ENCODE data around the gene SALL3. TPM values are rescaled to one million over a fixed set of nuclear protein-coding genes. Genes with fewer than 3 reads are reported as not detected.

SALL3 gene
- total RNA-seq, 1 experiment from 2014 or later, result not detected

DNA sequence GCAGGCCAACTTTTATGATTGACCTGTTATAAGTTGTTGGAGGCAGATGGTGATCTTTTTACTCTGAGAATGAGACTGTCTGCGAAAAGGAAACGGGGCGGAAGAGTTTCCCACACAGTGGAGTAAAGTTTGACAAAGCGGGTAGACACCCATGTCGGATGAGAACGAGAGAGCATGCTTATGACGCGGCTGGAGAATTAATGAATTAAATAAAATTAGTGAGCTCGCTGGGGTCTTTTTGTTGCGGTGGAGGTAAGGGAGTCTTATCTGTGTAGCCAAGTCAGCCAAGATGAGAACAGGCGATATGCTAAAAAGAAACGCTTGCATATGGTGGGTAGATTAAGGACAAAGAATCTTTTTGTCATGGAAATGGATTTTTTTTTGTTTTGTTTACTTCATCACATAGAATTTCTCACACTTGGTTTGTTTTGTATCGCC lies 1.8 kb downstream of the SALL3 start:
- no peaks in the 10 kb centered on the region for H3K9me3 ChIP-seq (replicated peaks)
- H3K4me1 ChIP-seq, result no peaks in the 10 kb centered on the region
- H3K4me3 ChIP-seq, result no peak overlapping the region
- no peak for DNase-seq
- no peaks in the 10 kb centered on the region for H3K27me3 ChIP-seq
- no peaks in the 10 kb centered on the region for H3K36me3 ChIP-seq
- H3K27ac ChIP-seq, result no peak overlapping the region

DNA sequence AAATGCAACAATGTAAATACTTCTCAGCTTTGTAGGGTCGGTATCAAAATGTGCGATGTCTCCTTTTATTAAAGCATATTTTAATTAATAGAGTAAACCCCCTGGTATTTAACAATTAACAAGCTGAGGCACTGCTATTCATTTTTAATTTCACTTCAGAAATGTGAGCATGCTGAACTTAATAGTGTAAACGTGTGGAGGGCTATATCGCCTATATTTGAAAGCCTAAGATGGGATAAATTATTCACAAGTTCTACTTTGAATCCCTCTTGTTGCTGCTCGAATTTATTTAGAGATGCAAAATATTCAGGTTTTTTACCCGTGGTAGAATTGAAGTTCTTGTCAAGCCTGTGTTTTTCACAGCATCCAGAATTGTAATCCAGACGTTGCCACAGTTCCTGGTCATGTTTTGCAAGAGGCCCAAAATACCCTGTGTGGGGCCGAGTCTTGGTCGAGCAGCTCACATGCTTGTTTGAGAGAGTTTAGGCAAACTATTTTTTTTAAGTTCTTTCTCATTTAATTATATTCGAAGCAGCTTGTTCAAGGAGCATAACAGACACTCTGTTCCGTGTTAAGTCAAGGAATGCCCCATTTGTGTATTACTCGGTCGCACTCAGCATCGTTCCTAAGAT lies 2.5 kb downstream of the SALL3 start:
- Histone ChIP-seq H3K4me1 (no peaks in the 10 kb centered on the region), H3K36me3 (no peaks in the 10 kb centered on the region), H3K27ac (no peak overlapping the region), H3K27me3 (no peaks in the 10 kb centered on the region), H3K9me3 (replicated peaks) (no peaks in the 10 kb centered on the region), H3K4me3 (no peak overlapping the region)
- DNase-seq, result no peak

DNA sequence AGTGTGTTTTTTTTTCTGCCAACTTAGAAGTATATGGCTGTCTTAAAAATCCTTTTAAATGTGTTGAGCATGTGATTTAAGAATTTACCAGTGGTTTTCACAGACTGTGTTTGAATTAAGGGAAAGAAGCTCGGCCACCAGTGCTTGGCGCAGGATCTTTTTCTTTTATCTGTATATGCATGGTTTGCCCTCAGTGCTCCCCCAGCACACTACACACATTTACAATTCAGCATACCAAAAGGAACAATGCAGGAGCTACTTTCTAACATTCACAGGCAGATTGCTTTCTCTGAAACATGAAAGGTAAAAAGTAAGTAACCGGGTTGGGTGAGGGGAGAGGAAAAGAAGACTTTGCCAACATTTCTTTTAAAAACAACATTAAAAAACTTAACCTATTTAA lies 3.9 kb downstream of the SALL3 start:
- no peaks in the 10 kb centered on the region for H3K4me1 ChIP-seq

DNA sequence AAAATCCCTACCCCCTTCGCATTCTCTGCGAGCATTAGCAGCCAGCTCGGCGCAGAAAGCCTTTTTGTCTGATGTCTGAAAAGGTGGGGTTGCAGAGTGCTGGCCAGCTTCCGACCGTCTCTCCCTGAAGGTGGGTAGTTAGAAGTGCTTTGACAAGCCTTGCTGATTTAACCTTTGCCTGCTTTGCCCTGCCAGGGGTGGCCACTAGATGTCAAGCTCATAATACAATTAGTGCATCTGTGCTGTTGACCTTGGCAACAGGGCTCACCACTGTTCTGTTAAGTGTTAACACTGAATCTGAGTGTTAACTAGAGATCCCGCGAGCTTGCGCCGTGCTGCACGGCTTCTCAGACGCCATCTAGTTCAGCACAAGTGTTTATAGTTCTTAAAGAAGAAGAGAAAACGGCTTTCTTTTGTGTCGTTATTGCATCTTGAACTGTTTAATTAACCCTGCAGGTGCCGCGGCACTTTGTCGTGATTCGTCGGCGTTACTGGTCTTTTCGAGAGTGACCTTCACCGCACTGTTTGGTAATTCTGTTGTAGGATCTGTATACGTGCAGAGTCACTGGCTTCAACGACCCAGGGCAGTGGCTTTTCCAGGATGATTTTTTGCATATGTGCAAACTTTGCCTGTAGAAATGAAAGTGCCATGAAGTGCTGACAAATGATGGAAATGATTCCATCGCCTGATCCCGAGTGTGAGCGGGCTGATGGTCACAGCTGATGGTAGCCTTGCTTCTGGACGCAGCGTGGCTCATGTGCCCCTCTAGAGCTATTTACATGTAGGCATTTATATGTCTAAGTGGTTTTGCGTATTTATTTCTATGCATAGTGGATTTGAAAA lies 5.5 kb downstream of the SALL3 start:
- Histone ChIP-seq H3K27ac (no peak overlapping the region), H3K4me1 (no peaks in the 10 kb centered on the region), H3K36me3 (no peaks in the 10 kb centered on the region), H3K27me3 (no peaks in the 10 kb centered on the region), H3K4me3 (no peak overlapping the region), H3K9me3 (replicated peaks) (no peaks in the 10 kb centered on the region)
- peak; percentile 8 to 11 for DNase-seq

More for the DNA sequence above, 3.9 kb downstream of the SALL3 start:
- Histone ChIP-seq H3K27me3 (no peaks in the 10 kb centered on the region), H3K27ac (no peak overlapping the region), H3K9me3 (replicated peaks) (no peaks in the 10 kb centered on the region), H3K36me3 (no peaks in the 10 kb centered on the region), H3K4me3 (no peak overlapping the region)
- DNase-seq, result no peak

DNA sequence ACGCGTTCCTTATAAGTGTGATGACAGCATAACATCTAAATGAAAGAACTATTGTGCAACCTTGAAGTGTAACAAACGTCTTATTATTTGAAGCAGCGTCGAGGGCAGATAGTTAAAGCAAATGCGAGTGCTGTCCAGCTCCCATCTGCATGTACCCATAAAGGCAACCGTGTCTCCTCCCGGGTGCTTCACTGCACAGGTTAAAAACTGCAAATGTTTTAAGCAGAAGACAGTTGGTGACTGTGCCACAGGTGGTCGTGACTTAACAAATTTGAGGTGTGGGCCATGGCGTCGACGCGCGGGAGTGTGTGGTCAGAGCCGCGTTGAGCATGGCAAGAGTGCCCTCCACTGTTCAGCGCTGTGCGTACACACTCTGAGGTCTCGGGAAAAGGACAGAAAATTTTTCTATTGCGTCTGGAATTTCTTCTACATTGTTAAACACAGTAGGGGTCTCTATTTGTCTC lies 6.4 kb downstream of the SALL3 start:
- peak in 1 of 2 experiments; percentile 15 for DNase-seq
- Histone ChIP-seq H3K27ac (no peak overlapping the region), H3K4me3 (no peak overlapping the region), H3K36me3 (no peaks in the 10 kb centered on the region), H3K4me1 (no peaks in the 10 kb centered on the region), H3K27me3 (no peaks in the 10 kb centered on the region), H3K9me3 (replicated peaks) (no peaks in the 10 kb centered on the region)

DNA sequence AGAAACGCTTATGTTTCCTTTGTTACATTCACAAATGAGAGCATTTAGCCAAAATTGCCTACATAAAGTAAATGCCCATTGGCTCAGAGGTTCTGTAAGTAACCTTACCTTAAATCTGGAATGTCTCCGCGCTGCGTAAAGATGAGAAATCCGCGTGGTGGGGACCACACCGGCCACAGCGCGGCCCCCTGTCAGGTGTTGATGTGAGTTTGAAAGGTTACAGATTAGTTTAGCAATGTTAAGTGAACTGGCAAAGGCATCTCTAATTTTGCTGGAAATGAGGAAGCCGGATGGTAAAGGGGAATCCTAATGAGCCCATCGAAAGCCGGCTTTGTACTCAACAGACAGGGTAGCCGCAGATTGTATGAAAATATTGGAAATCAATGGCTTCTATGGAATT lies 11.8 kb downstream of the SALL3 start:
- Histone ChIP-seq H3K27ac (no peak overlapping the region), H3K27me3 (no peaks in the 10 kb centered on the region), H3K36me3 (no peaks in the 10 kb centered on the region), H3K9me3 (replicated peaks) (no peaks in the 10 kb centered on the region), H3K4me3 (no peak overlapping the region), H3K4me1 (no peaks in the 10 kb centered on the region)
- no peak for DNase-seq

DNA sequence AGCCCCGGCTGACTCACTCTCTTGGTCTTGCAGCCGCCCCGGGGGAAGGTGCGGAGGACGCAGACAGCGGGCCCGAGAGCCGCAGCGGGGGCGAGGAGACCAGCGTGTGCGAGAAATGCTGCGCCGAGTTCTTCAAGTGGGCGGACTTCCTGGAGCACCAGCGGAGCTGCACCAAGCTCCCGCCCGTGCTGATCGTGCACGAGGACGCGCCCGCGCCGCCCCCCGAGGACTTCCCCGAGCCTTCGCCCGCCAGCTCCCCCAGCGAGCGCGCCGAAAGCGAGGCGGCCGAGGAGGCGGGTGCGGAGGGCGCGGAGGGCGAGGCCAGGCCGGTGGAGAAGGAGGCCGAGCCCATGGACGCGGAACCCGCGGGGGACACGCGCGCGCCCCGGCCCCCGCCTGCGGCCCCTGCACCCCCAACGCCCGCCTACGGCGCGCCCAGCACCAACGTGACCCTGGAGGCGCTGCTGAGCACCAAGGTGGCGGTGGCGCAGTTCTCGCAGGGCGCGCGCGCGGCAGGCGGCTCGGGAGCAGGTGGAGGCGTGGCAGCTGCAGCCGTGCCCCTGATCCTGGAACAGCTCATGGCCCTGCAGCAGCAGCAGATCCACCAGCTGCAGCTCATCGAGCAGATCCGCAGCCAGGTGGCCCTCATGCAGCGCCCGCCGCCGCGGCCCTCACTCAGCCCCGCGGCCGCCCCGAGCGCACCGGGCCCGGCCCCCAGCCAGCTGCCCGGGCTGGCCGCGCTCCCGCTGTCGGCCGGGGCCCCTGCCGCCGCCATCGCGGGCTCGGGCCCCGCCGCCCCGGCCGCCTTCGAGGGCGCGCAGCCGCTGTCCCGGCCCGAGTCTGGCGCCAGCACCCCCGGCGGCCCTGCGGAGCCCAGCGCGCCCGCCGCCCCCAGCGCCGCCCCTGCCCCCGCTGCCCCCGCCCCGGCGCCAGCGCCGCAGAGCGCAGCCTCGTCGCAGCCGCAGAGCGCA lies 12.7 kb downstream of the SALL3 start:
- Histone ChIP-seq H3K4me3 (no peak overlapping the region), H3K4me1 (no peaks in the 10 kb centered on the region), H3K9me3 (replicated peaks) (no peaks in the 10 kb centered on the region), H3K27me3 (no peaks in the 10 kb centered on the region), H3K27ac (no peak overlapping the region), H3K36me3 (no peaks in the 10 kb centered on the region)
- no peak for DNase-seq

DNA sequence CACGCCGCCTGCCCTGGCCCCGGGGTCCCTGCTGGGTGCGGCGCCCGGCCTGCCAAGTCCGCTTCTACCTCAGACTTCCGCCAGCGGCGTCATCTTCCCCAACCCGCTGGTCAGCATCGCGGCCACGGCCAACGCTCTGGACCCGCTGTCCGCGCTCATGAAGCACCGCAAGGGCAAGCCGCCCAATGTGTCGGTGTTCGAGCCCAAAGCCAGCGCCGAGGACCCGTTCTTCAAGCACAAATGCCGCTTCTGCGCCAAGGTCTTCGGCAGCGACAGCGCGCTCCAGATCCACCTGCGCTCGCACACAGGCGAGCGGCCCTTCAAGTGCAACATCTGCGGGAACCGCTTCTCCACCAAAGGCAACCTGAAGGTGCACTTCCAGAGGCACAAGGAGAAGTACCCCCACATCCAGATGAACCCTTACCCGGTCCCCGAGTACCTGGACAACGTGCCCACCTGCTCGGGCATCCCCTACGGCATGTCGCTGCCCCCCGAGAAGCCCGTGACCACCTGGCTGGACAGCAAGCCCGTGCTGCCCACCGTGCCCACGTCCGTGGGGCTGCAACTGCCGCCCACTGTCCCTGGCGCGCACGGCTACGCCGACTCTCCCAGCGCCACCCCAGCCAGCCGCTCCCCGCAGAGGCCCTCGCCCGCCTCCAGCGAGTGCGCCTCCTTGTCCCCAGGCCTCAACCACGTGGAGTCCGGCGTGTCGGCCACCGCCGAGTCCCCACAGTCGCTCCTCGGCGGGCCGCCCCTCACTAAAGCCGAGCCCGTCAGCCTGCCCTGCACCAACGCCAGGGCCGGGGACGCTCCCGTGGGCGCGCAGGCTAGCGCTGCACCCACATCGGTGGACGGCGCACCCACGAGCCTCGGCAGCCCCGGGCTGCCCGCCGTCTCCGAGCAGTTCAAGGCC lies 13.7 kb downstream of the SALL3 start:
- DNase-seq, result no peak
- H3K4me1 ChIP-seq, result no peaks in the 10 kb centered on the region
- no peaks in the 10 kb centered on the region for H3K9me3 ChIP-seq (replicated peaks)
- no peaks in the 10 kb centered on the region for H3K36me3 ChIP-seq
- H3K27me3 ChIP-seq, result no peaks in the 10 kb centered on the region
- no peak overlapping the region for H3K4me3 ChIP-seq
- no peak overlapping the region for H3K27ac ChIP-seq

DNA sequence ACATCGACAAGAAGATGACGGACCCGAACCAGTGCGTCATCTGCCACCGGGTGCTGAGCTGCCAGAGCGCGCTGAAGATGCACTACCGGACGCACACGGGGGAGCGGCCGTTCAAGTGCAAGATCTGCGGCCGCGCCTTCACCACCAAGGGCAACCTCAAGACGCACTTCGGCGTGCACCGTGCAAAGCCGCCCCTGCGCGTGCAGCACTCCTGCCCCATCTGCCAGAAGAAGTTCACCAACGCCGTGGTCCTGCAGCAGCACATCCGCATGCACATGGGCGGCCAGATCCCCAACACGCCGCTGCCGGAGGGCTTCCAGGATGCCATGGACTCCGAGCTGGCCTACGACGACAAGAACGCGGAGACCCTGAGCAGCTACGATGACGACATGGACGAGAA lies 14.4 kb downstream of the SALL3 start:
- Histone ChIP-seq H3K4me1 (no peaks in the 10 kb centered on the region), H3K36me3 (no peaks in the 10 kb centered on the region), H3K4me3 (no peak overlapping the region), H3K27ac (no peak overlapping the region), H3K9me3 (replicated peaks) (no peaks in the 10 kb centered on the region), H3K27me3 (no peaks in the 10 kb centered on the region)
- no peak for DNase-seq

DNA sequence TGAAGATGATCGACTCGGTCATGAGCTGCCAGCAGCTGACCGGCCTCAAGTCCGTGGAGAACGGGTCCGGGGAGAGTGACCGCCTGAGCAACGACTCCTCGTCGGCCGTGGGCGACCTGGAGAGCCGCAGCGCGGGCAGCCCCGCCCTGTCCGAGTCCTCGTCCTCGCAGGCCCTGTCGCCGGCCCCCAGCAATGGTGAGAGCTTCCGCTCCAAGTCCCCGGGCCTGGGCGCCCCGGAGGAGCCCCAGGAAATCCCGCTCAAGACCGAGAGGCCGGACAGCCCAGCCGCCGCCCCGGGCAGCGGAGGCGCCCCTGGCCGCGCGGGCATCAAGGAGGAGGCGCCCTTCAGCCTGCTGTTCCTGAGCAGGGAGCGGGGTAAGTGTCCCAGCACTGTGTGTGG lies 14.9 kb downstream of the SALL3 start:
- Histone ChIP-seq H3K9me3 (replicated peaks) (no peaks in the 10 kb centered on the region), H3K4me3 (no peak overlapping the region), H3K4me1 (no peaks in the 10 kb centered on the region), H3K27me3 (no peaks in the 10 kb centered on the region), H3K36me3 (no peaks in the 10 kb centered on the region), H3K27ac (no peak overlapping the region)
- DNase-seq, result no peak

DNA sequence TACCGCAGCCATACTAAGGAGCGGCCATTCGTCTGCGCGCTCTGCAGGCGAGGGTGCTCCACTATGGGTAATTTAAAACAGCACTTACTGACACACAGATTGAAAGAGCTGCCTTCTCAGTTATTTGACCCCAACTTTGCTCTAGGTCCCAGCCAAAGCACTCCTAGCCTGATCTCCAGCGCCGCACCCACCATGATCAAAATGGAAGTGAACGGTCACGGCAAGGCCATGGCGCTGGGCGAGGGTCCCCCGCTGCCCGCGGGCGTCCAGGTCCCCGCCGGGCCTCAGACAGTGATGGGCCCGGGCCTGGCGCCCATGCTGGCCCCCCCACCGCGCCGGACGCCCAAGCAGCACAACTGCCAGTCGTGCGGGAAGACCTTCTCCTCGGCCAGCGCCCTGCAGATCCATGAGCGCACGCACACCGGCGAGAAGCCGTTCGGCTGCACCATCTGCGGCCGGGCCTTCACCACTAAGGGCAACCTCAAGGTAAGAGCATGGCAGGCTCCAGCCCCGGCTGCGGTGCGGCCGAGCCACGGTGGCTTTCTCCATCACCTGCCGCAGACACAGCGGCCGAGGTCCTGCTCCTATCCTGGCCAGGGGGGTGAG lies 15.5 kb downstream of the SALL3 start:
- Histone ChIP-seq H3K36me3 (no peaks in the 10 kb centered on the region), H3K9me3 (replicated peaks) (no peaks in the 10 kb centered on the region), H3K27ac (no peak overlapping the region), H3K4me3 (no peak overlapping the region), H3K4me1 (no peaks in the 10 kb centered on the region), H3K27me3 (no peaks in the 10 kb centered on the region)
- DNase-seq, result no peak

DNA sequence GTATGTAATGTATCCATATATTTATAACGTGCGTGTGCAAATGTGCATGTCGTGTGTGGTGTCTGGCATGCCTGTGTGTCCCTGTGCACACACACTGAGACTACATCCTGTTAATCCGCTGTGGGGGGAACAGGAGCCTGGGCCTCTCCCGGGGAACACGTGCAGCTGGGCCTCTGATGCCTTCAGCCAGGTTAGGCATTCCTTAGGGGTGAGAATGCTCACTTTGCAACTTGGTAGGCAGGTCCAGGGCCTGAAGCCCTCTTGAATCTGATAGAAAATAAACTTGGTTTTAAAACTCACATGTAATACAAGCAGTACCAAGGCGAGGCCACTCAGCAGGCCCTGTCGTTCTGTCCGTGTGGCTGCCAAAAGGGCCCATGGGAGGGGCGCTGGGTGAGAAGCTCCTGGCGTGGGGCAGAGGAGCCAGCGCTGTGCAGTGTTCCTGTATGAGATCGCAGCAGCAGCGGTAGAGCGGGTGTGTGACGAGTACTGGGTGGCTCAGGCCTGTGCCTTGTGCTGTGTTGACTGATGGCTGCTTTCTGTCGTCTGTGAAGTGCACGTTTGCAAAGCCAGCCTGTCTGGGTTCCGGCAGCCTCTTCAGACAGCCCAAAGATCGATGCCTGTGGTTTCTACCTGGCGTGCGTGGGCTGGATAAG lies 16.2 kb downstream of the SALL3 start:
- H3K4me1 ChIP-seq, result no peaks in the 10 kb centered on the region
- H3K36me3 ChIP-seq, result no peaks in the 10 kb centered on the region
- H3K9me3 ChIP-seq (replicated peaks), result no peaks in the 10 kb centered on the region
- H3K27me3 ChIP-seq, result no peaks in the 10 kb centered on the region
- H3K4me3 ChIP-seq, result no peak overlapping the region
- DNase-seq, result no peak
- no peak overlapping the region for H3K27ac ChIP-seq

DNA sequence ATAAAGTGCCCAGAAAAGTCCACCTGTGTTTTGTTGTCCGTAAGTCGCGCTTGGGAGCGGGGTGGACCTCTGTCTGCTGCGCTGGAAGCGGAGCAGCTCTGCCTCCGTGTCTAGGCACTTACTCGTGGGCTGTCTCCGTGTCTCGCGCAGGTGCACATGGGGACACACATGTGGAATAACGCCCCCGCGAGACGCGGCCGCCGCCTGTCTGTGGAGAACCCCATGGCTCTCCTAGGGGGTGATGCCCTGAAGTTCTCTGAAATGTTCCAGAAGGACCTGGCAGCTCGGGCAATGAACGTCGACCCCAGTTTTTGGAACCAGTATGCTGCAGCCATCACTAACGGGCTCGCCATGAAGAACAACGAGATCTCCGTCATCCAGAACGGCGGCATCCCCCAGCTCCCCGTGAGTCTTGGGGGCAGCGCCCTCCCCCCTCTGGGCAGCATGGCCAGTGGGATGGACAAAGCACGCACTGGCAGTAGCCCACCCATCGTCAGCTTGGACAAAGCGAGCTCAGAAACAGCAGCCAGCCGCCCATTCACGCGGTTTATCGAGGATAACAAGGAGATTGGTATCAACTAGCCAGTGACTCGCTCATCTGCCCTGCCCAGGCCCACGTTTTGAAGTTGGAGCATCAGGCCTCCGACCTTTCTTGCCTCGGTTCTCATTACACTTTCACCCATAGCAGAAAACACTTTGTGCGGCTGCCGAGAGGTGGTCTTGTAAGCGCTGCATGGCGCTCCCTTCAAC lies 17.3 kb downstream of the SALL3 start:
- no peaks in the 10 kb centered on the region for H3K36me3 ChIP-seq
- no peak overlapping the region for H3K27ac ChIP-seq
- DNase-seq, result no peak
- no peak overlapping the region for H3K4me3 ChIP-seq
- H3K4me1 ChIP-seq, result no peaks in the 10 kb centered on the region
- H3K27me3 ChIP-seq, result no peaks in the 10 kb centered on the region
- no peaks in the 10 kb centered on the region for H3K9me3 ChIP-seq (replicated peaks)

Data from SJCRH30 (cell line).